Erythroblast (primary cell): Measurements from ENCODE around the gene PIMREG.

Experiments
- GATA1 ChIP-seq: IDR thresholded peaks from 2 replicates; pipeline ENCODE4 v1.6.1; 2011; ENCODE audit warnings: low read depth, mild to moderate bottlenecking, control low read depth, low read length, moderate library complexity
- POLR2A ChIP-seq: IDR thresholded peaks from 2 replicates; pipeline ENCODE4 v1.6.1; 2011; ENCODE audit warnings: mild to moderate bottlenecking, low read length

GRCh38 chr17:6426356-6427101 lies 17.7 kb upstream of the PIMREG start:
- TF ChIP-seq POLR2A, result no peak
- no peak for TF ChIP-seq GATA1
